ENCODE results near the gene PGLYRP2. TPM values are rescaled to one million over a fixed set of nuclear protein-coding genes. Genes with fewer than 3 reads are reported as not detected.
A peak's percentile ranks its signal among the peaks of the same experiment; 100 is the strongest.
"Not testable (repeated sequence)": the region's sequence is repeated elsewhere in the genome, so short reads cannot be mapped to it uniquely, and the experiment has no call there.

Gene PGLYRP2, protein sequence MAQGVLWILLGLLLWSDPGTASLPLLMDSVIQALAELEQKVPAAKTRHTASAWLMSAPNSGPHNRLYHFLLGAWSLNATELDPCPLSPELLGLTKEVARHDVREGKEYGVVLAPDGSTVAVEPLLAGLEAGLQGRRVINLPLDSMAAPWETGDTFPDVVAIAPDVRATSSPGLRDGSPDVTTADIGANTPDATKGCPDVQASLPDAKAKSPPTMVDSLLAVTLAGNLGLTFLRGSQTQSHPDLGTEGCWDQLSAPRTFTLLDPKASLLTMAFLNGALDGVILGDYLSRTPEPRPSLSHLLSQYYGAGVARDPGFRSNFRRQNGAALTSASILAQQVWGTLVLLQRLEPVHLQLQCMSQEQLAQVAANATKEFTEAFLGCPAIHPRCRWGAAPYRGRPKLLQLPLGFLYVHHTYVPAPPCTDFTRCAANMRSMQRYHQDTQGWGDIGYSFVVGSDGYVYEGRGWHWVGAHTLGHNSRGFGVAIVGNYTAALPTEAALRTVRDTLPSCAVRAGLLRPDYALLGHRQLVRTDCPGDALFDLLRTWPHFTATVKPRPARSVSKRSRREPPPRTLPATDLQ
- under 1 TPM in 1 of 2 experiments, not detected in 1; 0.08 TPM for total RNA-seq

- POLR2A ChIA-PET, result interaction anchor here (1.0 kb wide), 1 partner anchor 16 kb away, joined by 3 read pairs; no protein-coding TSS in a partner anchor
- CTCF ChIA-PET, result interaction anchor here (0.6 to 1.9 kb wide), 5 partner anchors 8 to 200 kb away, joined by 3 to 8 read pairs (median 3); no protein-coding TSS in a partner anchor
- no peak for DNase-seq
- no peaks in the 10 kb centered on the region for H3K27me3 Mint-ChIP-seq
- H3K27ac Mint-ChIP-seq, result peak within 1 kb of the TSS; percentile 48
- H3K9me3 Mint-ChIP-seq, result no peaks in the 10 kb centered on the region
- H3K4me1 Mint-ChIP-seq, result peaks cover 35% of the 10 kb centered on the region
- no peak within 1 kb of the TSS for H3K4me3 Mint-ChIP-seq
- peaks cover 3% of the 10 kb centered on the region for H3K36me3 Mint-ChIP-seq (ENCODE audit: low read depth)
Observed at GRCh38 chr19:15479391-15480345, at the start of gene PGLYRP2. Gene PGLYRP2 (minus strand): TSS chr19:15479501. CDS start chr19:15479371, 130 bp downstream.

GRCh38 chr19:15527705-15528104, 48.4 kb upstream of the PGLYRP2 start:
- ChIA-PET CTCF (interaction anchor here (0.6 kb wide), 1 partner anchor 50 kb away, joined by 6 read pairs; no protein-coding TSS in a partner anchor), POLR2A (interaction anchor here (0.6 kb wide), 1 partner anchor 64 kb away, joined by 5 read pairs; no protein-coding TSS in a partner anchor)
- no peak for DNase-seq
- peaks cover 2% of the 10 kb centered on the region for H3K4me1 Mint-ChIP-seq
- no peak overlapping the region for H3K27ac Mint-ChIP-seq
- H3K27me3 Mint-ChIP-seq, result no peaks in the 10 kb centered on the region
- peaks cover 11% of the 10 kb centered on the region for H3K9me3 Mint-ChIP-seq
- no peak overlapping the region for H3K4me3 Mint-ChIP-seq
- peaks cover 9% of the 10 kb centered on the region for H3K36me3 Mint-ChIP-seq (ENCODE audit: low read depth)

GRCh38 chr19:15526408-15526807, 47.1 kb upstream of the PGLYRP2 start:
- Mint-ChIP-seq H3K27me3 (no peaks in the 10 kb centered on the region), H3K36me3 (ENCODE audit: low read depth) (peaks cover 8% of the 10 kb centered on the region), H3K9me3 (peaks cover 11% of the 10 kb centered on the region), H3K27ac (no peak overlapping the region), H3K4me3 (no peak overlapping the region), H3K4me1 (peaks cover 4% of the 10 kb centered on the region)
- CTCF ChIA-PET, result interaction anchor here (0.6 to 2.2 kb wide), 4 partner anchors 25 to 107 kb away, joined by 3 to 7 read pairs (median 4); partner anchors contain the start of gene AKAP8L
- POLR2A ChIA-PET, result no interaction called here
- no peak for DNase-seq

- DNase-seq, result no peak
- H3K9me3 Mint-ChIP-seq, result peaks cover 8% of the 10 kb centered on the region
- CTCF ChIA-PET, result interaction anchor here (1.0 to 2.2 kb wide), 4 partner anchors 10 to 106 kb away, joined by 3 to 7 read pairs (median 5); partner anchors contain the start of gene AKAP8L
- peaks cover 4% of the 10 kb centered on the region for H3K36me3 Mint-ChIP-seq (ENCODE audit: low read depth)
- no peak overlapping the region for H3K27ac Mint-ChIP-seq
- no peak overlapping the region for H3K4me3 Mint-ChIP-seq
- peaks cover 4% of the 10 kb centered on the region for H3K4me1 Mint-ChIP-seq
- H3K27me3 Mint-ChIP-seq, result no peaks in the 10 kb centered on the region
- POLR2A ChIA-PET, result no interaction called here
Observed at GRCh38 chr19:15525291-15525690, 46.0 kb upstream of the PGLYRP2 start.

DNA sequence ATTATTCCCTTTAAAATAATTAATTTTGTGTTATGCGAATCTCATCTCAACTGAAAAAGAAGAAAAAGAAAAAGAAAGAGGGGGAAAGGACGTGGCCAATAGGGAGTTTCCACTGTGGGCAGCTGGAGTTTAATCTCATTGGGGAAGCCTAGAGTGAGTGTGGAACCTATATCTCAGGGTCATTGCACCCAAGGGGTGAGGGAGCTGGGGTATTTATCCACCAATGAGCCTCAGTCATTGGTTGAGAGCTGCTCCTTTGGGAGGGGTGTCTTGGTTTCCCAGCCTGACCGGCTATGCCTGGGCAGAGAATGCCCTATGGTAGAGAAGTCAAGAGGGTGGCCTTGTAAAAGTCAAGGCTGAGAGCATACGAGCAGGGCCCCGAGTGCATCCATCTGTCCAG, 45.5 kb upstream of the PGLYRP2 start:
- H3K4me1 Mint-ChIP-seq, result peaks cover 4% of the 10 kb centered on the region
- H3K4me3 Mint-ChIP-seq, result no peak overlapping the region
- CTCF ChIA-PET, result interaction anchor here (0.6 to 2.2 kb wide), 4 partner anchors 9 to 163 kb away, joined by 3 to 5 read pairs (median 4); no protein-coding TSS in a partner anchor
- H3K9me3 Mint-ChIP-seq, result peaks cover 5% of the 10 kb centered on the region
- no peaks in the 10 kb centered on the region for H3K27me3 Mint-ChIP-seq
- POLR2A ChIA-PET, result no interaction called here
- H3K27ac Mint-ChIP-seq, result no peak overlapping the region
- peaks cover 2% of the 10 kb centered on the region for H3K36me3 Mint-ChIP-seq (ENCODE audit: low read depth)
- no peak for DNase-seq

DNA sequence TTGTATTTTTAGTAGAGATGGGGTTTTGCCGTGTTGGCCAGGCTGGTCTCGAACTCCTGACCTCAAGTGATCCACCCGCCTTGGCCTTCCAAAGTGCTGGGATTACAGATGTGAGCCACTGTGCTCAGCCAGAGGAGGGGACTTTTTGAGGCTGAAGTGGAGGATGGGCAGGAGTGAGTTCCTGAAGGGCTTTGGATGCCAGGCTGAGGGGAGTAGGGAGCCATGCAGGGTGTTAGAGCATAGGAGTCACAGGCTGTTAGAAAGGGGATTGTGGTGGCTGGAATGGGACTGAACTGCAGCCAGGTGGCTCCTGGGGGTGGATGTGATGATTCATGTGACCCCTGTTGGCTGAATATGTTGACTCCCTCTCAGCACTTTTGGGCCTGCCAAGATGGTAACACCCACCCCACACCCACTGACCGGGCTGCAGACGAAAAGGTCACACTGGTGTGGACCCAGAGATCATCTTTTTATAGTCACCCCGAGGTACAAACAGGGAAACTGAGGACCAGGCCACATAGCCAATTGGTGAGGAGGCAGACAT, 40.2 kb upstream of the PGLYRP2 start:
- Mint-ChIP-seq H3K4me1 (peaks cover 23% of the 10 kb centered on the region), H3K27me3 (peaks cover 5% of the 10 kb centered on the region), H3K4me3 (no peak overlapping the region), H3K36me3 (ENCODE audit: low read depth) (peaks cover 16% of the 10 kb centered on the region), H3K9me3 (peaks cover 13% of the 10 kb centered on the region), H3K27ac (no peak overlapping the region)
- no peak for DNase-seq
- ChIA-PET POLR2A (no interaction called here), CTCF (no interaction called here)

- ChIA-PET CTCF (interaction anchor here (0.9 to 1.3 kb wide), 3 partner anchors 11 to 99 kb away, joined by 3 to 5 read pairs (median 4); partner anchors contain the start of gene AKAP8L), POLR2A (no interaction called here)
- peaks cover 16% of the 10 kb centered on the region for H3K36me3 Mint-ChIP-seq (ENCODE audit: low read depth)
- H3K9me3 Mint-ChIP-seq, result peaks cover 13% of the 10 kb centered on the region
- peaks cover 5% of the 10 kb centered on the region for H3K27me3 Mint-ChIP-seq
- DNase-seq, result no peak
- H3K4me1 Mint-ChIP-seq, result peaks cover 32% of the 10 kb centered on the region
- H3K4me3 Mint-ChIP-seq, result no peak overlapping the region
- H3K27ac Mint-ChIP-seq, result no peak overlapping the region
Observed at GRCh38 chr19:15517778-15518177, 38.5 kb upstream of the PGLYRP2 start.

GRCh38 chr19:15516363-15516762, 37.1 kb upstream of the PGLYRP2 start:
- DNase-seq, result no peak
- H3K4me1 Mint-ChIP-seq, result peaks cover 28% of the 10 kb centered on the region
- peaks cover 5% of the 10 kb centered on the region for H3K27me3 Mint-ChIP-seq
- no peak overlapping the region for H3K4me3 Mint-ChIP-seq
- peaks cover 16% of the 10 kb centered on the region for H3K36me3 Mint-ChIP-seq (ENCODE audit: low read depth)
- CTCF ChIA-PET, result no interaction called here
- POLR2A ChIA-PET, result no interaction called here
- peak overlapping the region; percentile 50 for H3K27ac Mint-ChIP-seq
- H3K9me3 Mint-ChIP-seq, result peaks cover 13% of the 10 kb centered on the region

DNA sequence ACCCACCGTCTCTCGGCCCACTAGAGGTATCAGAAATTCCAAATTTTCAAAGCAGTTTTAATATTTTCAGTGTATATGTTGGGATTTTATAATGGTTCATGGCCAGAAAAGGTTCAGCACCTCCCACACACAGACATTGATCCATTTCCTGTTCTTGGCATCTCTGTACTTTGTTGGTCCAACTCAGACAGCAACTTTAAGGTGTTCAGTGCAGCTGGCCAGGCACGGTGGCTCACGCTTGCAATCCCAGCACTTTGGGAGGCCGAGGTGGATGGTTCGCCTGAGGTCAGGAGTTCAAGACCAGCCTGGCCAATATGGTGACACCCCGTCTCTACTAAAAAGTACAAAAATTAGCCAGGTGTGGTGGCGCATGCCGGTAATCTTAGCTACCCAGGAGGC, 35.9 kb upstream of the PGLYRP2 start:
- peak overlapping the region; percentile 68 for H3K4me3 Mint-ChIP-seq
- peaks cover 28% of the 10 kb centered on the region for H3K4me1 Mint-ChIP-seq
- DNase-seq, POLR2A ChIA-PET, H3K27me3 Mint-ChIP-seq: not testable (repeated sequence)
- CTCF ChIA-PET, result interaction anchor here (0.9 to 2.3 kb wide), 3 partner anchors 9 to 40 kb away, joined by 3 to 5 read pairs (median 4); no protein-coding TSS in a partner anchor
- peaks cover 16% of the 10 kb centered on the region for H3K36me3 Mint-ChIP-seq (ENCODE audit: low read depth)
- H3K9me3 Mint-ChIP-seq, result peaks cover 13% of the 10 kb centered on the region
- H3K27ac Mint-ChIP-seq, result peak overlapping the region; percentile 98

DNA sequence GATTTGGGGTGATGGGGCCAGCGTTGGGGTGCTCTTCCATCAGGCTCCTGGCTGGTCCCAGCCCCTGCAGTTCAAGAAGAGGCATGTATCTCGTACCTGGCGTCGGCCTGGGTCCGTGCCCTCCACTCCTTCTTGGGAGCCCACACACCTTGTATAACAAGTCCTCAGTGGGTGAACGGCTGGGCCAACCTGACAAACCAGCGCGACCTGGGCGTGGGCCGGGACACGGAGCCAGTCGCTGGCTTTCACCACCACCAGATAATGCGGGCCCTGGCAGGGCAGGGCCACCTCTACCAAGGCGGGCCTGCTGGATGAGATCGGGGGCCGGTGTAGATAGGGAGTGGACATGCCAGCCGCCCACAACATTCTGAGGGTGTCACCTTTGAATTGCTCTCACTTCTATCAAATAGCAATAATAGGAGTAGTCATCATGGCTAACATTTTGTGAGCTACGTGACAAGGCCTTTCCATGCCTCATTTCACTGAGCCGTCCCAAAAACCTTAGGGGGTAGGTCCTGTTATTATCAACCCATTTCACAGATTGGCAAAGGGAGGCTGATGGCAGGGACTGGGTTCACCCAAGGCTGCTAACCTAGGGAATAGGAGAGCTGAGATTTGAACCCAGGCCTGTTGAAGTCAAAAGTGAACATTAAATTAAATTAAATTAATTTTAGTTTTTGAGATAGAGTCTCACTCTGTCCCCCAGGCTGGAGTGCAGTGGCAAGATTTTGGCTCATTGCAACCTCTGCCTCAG, 32.5 kb upstream of the PGLYRP2 start:
- DNase-seq, result no peak
- Mint-ChIP-seq H3K27me3 (peaks cover 30% of the 10 kb centered on the region), H3K4me1 (peaks cover 38% of the 10 kb centered on the region), H3K27ac (no peak overlapping the region), H3K36me3 (ENCODE audit: low read depth) (peaks cover 10% of the 10 kb centered on the region), H3K9me3 (peaks cover 8% of the 10 kb centered on the region), H3K4me3 (no peak overlapping the region)
- CTCF ChIA-PET, result interaction anchor here (0.6 to 0.8 kb wide), 2 partner anchors 12 kb away, joined by 3 read pairs; no protein-coding TSS in a partner anchor
- POLR2A ChIA-PET, result no interaction called here

DNA sequence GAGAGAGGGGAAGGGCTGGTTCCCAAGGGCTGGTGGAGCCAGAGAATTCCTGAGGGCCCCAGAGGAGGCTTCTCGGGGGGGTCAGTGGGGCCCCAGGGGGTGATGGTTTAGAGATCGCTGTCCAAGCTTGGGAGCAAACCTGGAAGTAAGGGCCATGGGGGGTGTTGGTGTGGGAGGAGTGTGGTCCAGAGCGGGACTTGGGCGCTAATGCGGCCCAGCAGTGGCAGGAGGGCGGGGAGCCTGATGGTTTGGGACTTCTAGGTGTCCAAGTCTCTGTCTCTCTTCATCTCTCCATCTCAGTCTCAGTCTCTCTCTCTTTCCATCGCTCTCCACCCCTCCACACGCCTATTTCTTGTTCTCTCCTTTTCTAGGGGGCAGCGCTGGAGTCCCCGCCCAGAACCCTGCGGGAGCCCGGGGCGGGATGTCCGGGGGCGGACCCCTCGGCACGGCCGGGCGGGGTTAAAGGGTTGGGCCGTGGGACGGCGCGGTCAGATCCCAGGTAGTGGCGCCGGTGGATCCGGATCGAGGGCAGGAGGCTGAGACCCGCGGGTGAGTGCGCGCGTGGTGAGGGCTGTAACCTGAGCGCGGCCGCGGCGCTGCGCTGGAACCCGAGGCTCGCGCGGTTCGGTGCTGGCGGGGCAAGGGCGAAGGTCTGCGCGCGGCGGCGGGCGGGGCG, 28.9 kb upstream of the PGLYRP2 start, which contains the start of gene CYP4F22:
Gene CYP4F22, plus strand, starts transcription at position 491 of the 676 bp plus-strand sequence. CDS start 16,812 bp downstream, outside the sequence.
- Mint-ChIP-seq H3K4me1 (peaks cover 16% of the 10 kb centered on the region), H3K36me3 (ENCODE audit: low read depth) (no peaks in the 10 kb centered on the region), H3K9me3 (no peaks in the 10 kb centered on the region), H3K4me3 (peak within 1 kb of the TSS; percentile 67), H3K27ac (no peak within 1 kb of the TSS), H3K27me3 (peaks cover 34% of the 10 kb centered on the region)
- POLR2A ChIA-PET, result no interaction called here
- DNase-seq, result peak; percentile 7
- CTCF ChIA-PET, result interaction anchor here (0.6 kb wide), 1 partner anchor 40 kb away, joined by 3 read pairs; no protein-coding TSS in a partner anchor

All from activated CD4-positive, alpha-beta T cell treated with anti-CD3 and anti-CD28 coated beads, Interleukin-2, amount 10 ng/mL, durations not matched to agents 7 days and 5 days (primary cell).